Hematopoietic multipotent progenitor cell treated with erythropoietin and hydrocortisone succinate and interleukin-3 and kit ligand, for 8 days (in vitro differentiated cells): Measurements from ENCODE around the gene FAM181B.

Source experiments
- DNase-seq: peaks from one replicate; pipeline ENCODE4 v3.0.0-alpha.2; 2015

The FAM181B gene

DNA sequence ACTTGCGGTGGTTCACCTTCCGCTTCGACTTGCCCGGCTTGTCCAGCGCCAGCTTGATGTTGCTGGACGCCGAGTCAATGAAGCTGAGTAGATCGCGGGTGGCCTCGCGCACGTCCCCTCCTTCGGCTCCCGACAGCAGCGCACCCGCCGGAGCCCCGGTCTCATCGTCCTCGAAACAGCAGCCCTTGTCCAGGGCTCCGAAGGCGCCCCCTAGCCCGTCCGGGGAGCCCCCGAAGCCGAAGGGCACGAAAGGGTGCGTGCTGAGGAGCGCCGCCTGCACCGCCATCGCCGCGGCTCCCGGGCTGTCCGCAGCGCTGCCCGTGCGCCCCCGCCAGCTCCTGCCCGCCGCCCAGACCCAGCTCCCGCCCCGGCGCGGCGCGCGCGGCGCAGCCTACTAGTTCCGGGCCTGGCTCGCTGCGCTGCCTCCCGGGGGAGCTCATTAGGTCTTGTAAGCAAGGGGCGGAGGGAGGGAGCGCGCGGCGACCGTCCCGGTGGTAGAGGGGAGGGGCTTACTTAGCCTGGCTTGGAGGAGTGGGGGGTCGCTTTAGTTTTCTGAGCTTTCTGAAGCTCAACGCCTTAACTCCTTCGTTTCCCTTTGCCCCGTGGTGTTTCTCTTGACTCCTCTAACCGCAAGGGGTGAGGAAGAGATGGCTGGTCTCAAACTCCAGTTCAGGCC, at the start of gene FAM181B:
FAM181B (minus strand) TSS at position 421 of the 676 bp plus-strand sequence; CDS start at position 286, 135 bp downstream.
- peak; percentile 23 for DNase-seq

- peak; percentile 34 for DNase-seq
These were observed 49.2 kb upstream of the FAM181B start for GRCh38 chr11:82782825-82783374.

DNA sequence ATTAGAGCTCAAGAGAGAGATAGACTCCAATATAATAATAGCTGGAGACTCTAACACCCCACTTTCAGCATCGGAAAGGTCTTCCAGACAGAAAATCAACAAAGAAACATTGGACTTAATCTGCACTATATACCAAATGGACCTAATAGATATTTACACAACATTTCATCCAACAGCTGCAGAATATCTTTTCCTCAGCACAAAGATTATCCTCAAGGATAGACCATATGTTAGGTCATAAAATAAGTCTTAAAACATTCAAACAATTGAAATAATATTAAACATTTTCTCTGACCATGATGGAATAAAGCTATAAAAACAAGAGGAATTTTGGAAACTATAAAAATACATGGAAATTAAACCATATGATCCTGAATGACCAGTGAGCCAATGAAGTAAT, 45.1 kb upstream of the FAM181B start:
- no peak for DNase-seq

DNA sequence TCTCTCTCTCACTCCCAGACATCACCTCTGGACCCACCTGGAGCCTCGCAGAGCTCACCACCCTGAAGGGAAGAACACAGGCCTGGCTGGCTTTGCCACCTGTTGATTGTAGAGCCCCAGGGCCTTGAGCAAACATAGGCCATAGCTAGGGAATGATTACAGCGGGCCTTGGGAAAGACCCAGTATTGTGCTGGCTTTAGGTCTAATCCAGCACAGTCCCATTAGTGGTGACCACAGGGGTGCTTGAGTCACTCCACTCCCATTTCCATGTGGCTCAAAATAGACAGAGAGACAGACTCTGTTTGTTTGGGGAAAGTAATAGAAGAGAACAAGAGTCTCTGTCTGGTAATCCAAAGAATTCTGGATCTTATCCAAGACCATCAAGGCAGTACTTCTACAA, 42.7 kb upstream of the FAM181B start:
- no peak for DNase-seq

- peak; percentile 80 for DNase-seq
These were observed 42.2 kb upstream of the FAM181B start for GRCh38 chr11:82775736-82776346.

DNA sequence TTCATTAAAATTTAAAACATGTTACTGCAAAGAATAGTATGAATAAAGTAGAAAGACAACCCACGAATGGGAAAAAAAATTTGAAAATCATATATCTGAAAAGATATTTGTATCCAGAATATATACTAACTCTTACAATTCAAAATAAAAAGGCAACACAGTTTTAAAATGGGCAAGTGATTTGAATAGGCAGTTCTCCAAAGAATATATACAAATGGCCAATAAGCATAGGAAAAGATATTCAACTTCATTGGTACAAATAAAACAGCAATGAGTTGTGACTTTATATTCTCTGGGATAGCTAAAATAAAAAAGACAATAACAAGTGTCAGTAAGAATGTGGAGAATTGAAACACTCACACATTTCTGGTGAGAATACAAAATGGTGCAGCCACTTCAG, 41.6 kb upstream of the FAM181B start:
- DNase-seq, result no peak

- DNase-seq, result no peak
These were observed 38.1 kb upstream of the FAM181B start for GRCh38 chr11:82771781-82772180.

- no peak for DNase-seq
These were observed 33.5 kb upstream of the FAM181B start for GRCh38 chr11:82767123-82767522.

GRCh38 chr11:82765466-82766034, 31.9 kb upstream of the FAM181B start:
- no peak for DNase-seq

DNA sequence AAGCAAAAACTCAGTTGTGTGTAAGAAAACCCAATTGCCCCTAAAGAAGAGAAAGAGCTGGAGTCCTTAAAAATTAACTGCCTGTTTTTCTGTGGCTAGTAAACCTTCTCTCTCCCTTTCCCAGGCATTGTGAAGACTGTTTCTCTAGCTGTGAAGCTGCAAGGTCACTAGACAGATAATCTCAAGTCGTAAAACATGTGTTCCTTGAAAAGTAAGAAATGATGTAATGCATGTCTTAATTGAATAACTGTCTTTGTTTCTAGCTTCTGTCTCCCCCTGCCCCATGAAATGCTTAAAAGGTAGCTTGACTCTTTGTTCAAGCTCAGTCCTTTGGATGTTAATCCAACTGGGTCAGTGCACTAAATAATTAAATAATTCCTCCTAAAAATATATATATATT, 29.5 kb upstream of the FAM181B start:
- DNase-seq, result no peak

DNA sequence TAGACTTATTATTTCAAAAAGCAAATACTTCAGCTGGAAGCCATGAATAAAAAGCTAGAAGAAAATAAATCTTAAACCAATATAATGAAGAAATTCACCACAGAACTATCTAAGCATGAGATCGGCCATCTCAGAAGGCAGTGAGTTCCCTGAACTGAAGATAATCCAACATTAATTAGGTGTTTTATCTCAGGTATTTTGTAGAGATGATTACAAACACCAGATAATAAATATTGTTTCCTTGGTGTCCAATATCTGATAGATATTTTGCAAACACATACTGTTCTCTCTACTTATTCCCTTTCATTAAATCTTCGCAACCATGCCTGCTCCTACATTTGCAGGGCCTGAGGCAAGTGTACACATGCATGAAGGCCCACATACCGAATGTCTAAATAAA, 26.0 kb upstream of the FAM181B start:
- DNase-seq, result no peak

GRCh38 chr11:82757660-82758357, 24.1 kb upstream of the FAM181B start:
- DNase-seq, result no peak

- no peak for DNase-seq
These were observed 23.3 kb upstream of the FAM181B start for GRCh38 chr11:82756765-82757639.

DNA sequence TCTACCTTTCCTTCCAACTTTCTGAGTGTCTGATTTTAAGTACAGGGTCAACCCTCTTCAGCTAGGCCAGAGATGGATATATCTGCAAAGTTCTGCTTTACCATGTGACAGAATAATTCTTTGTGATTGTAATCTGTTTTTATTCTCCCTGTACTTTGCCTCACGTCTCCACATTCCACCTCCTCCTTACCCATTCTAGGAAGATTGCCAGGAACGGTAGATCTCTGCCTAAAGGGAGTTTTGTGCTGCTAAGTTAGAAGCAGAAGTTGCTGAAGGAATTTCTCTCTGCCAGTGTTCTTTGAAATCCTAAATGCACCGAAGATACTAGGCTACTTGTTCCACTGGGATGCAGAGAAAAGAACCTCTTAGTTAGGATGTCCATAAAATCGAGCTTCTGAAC, 20.7 kb upstream of the FAM181B start:
- DNase-seq, result no peak

GRCh38 chr11:82753921-82754320, 20.3 kb upstream of the FAM181B start:
- DNase-seq, result no peak

GRCh38 chr11:82752801-82753200, 19.1 kb upstream of the FAM181B start:
- no peak for DNase-seq

GRCh38 chr11:82750643-82751139, 17.0 kb upstream of the FAM181B start:
- no peak for DNase-seq

DNA sequence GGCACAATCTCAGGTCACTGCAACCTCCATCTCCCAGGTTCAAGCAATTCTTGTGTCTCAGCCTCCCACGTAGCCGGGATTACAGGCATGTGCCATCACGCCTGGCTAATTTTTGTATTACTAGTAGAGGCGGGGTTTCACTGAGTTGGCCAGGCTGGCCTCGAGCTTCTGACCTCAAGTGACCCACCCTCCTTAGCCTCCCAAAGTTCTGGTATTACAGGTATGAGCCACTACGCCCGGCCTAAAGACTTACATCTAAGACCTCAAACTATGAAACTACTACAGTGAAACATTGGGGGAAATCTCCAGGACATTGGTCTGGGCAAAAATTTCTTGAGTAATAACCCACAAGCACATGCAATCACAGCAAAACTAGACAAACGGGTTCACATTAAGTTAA, 13.8 kb upstream of the FAM181B start:
- DNase-seq, result no peak

DNA sequence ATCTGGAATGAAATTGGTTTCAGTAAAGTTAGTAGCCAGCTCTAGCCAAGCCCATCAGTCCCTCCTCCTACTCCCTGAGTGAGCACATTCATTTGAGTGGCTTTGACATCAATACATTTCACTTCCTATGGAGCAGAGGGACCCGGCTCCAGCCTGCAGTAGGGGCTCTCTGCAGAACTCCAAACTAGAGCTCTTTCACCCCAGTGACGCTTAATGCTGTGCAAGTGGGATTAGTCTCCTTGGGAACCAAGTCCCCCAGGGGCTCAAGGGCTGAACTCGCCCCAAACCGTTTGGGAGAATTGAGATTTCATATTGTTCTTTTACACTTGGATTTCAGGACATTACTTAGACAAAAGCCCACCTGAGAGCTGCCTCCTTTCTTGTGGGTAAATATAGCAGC, 4.4 kb upstream of the FAM181B start:
- no peak for DNase-seq

GRCh38 chr11:82734120-82734479, 436 bp upstream of the FAM181B start:
- DNase-seq, result no peak

DNA sequence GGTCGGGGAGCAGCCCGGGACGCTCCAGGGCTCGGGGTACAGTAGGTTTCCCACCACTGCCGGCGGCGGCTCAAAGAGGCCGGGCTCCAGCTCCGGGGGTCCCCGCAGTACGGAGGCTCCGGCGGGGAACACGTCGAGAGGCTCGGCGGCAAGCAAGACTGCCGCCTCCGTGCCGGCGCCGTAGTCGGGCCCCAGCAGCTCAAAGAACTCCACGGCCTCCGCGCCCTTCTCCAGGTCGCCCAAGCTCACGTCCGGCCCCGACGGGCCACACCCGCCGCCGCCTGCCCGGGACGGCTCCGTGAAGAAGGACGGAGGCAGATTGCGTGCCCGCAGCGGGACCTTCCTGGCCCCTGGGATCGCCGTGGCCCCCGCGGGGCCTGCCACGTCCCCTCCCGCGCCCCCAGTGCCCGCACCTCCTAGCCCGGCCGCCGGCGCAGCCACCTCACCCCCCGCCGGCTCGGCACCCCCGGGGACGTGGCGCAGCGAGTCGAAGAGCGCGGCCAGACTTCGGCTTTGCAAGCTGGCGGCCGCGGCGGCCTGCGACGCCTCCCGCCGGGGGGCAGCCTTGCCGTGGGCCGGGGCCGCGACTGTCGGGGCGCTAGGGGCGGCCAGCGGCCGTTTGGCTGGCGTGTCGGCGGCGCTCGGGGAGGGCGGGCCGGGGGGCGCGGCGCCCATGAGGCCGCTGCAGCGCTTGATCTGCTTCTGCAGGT, 775 bp downstream of the FAM181B start:
- no peak for DNase-seq

DNA sequence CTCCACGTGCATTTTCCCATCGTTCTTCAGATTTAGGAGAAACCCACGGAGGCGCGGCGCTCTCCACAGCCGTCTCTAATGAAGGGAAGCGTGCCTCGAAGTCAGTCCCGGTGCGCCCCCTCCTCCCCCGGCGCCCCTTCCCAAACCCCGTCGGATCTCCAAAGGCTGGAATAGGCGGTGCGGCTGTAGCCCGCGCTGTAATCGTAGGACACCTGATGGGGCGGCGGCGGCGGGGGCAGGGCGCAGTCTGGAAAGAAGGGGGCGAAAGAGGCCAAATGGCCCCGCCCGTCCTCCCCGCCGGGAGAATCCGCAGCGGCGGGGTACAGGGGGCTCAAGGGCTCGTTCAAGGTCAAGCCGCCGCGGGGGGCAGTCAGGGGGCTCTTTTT, 1.3 kb downstream of the FAM181B start:
- DNase-seq, result no peak
